GM21526 (cell line): ENCODE measurements around the gene PPL.

Experiments used
- ATAC-seq: cut with Tn5 transposase; IDR thresholded peaks from one replicate; pipeline ENCODE4 v1.9.1; 2021; ENCODE audit warnings: moderate library complexity; ENCODE audit not compliant: unreplicated experiment, low FRiP score

The PPL gene

GRCh38 chr16:4892361-4893102, 44.4 kb downstream of the PPL start:
- no peak for ATAC-seq

GRCh38 chr16:4891886-4892216, 45.1 kb downstream of the PPL start:
- no peak for ATAC-seq

GRCh38 chr16:4891097-4891885, 45.7 kb downstream of the PPL start:
- no peak for ATAC-seq

GRCh38 chr16:4890686-4891085, 46.3 kb downstream of the PPL start:
- ATAC-seq, result no peak

GRCh38 chr16:4890026-4890425, 46.9 kb downstream of the PPL start:
- no peak for ATAC-seq

GRCh38 chr16:4888428-4889135, 48.4 kb downstream of the PPL start:
- no peak for ATAC-seq

GRCh38 chr16:4886151-4886550, 50.8 kb downstream of the PPL start:
- no peak for ATAC-seq

GRCh38 chr16:4884972-4885874, 51.7 kb downstream of the PPL start:
- ATAC-seq, result no peak

GRCh38 chr16:4884209-4884608, 52.7 kb downstream of the PPL start:
- no peak for ATAC-seq

GRCh38 chr16:4883501-4883900, 53.4 kb downstream of the PPL start:
- no peak for ATAC-seq

- ATAC-seq, result no peak
Observed at GRCh38 chr16:4882633-4883285, 54.2 kb downstream of the PPL start.

- ATAC-seq, result no peak
Observed at GRCh38 chr16:4882000-4882632, 54.8 kb downstream of the PPL start.

GRCh38 chr16:4880006-4880580, 56.9 kb downstream of the PPL start:
- no peak for ATAC-seq

- no peak for ATAC-seq
Observed at GRCh38 chr16:4879049-4879448, 57.9 kb downstream of the PPL start.

- ATAC-seq, result no peak
Observed at GRCh38 chr16:4877380-4877685, 59.6 kb downstream of the PPL start.

GRCh38 chr16:4876646-4877379, 60.1 kb downstream of the PPL start:
- ATAC-seq, result no peak

- no peak for ATAC-seq
Observed at GRCh38 chr16:4874666-4875065, 62.3 kb downstream of the PPL start.

GRCh38 chr16:4873091-4873490, 63.9 kb downstream of the PPL start:
- no peak for ATAC-seq

GRCh38 chr16:4871071-4871470, 65.9 kb downstream of the PPL start:
- ATAC-seq, result no peak
